SK-N-SH (cell line): ENCODE results near the gene KLC1. TPM values are rescaled to one million over a fixed set of nuclear protein-coding genes. Genes with fewer than 3 reads are reported as not detected.
A peak's percentile ranks its signal among the peaks of the same experiment; 100 is the strongest.

Experiments used
- CTCF ChIA-PET: fragments of 300-600, 350-600 bp; formaldehyde crosslinking; extraction: SDS; loops from one replicate; lab custom pipeline; 2021; lab: Yijun Ruan, JAX
- POLR2A ChIA-PET: fragments of 350-600 bp; sonication (Branson Sonifier 250); formaldehyde crosslinking; extraction: SDS; loops from one replicate; lab custom pipeline; 2020; ENCODE audit warnings: antibody characterized with exemption, inconsistent platforms; lab: Yijun Ruan, JAX
- DNase-seq: peaks from one replicate; pipeline ENCODE4 v3.0.0; 2012
- H2AFZ ChIP-seq: fragments of 200-600 bp; sonication (generic); 2 replicates; pipeline ENCODE4 v1.8.1; 2016; ENCODE audit warnings: antibody characterized with exemption, mild to moderate bottlenecking, low read depth
- H3F3A ChIP-seq: fragments of 200-600 bp; sonication (generic); replicated peaks from 2 replicates; pipeline ENCODE3; 2016; ENCODE audit warnings: antibody characterized with exemption, mild to moderate bottlenecking; ENCODE audit not compliant: insufficient read depth
- H3K27ac ChIP-seq, 2 experiments: fragments of 200-500 bp in 1 of 2; fragments of 200-600 bp in 1 of 2; sonication (Bioruptor generic) in 1 of 2; sonication (generic), shearing (Covaris generic) in 1 of 2; 2 replicates each; pipeline versions ENCODE4 v1.5.1 to v1.6.1; 2014 to 2016; ENCODE audit warnings: low read depth in 2 of 2, inconsistent platforms in 1 of 2, low read length in 1 of 2, mild to moderate bottlenecking in 1 of 2, mixed read lengths in 1 of 2
- H3K27me3 ChIP-seq: fragments of 200-600 bp; sonication (generic), shearing (Covaris generic); 2 replicates; pipeline ENCODE4 v1.6.1; 2016; ENCODE audit warnings: mixed run types; ENCODE audit not compliant: insufficient read depth
- H3K36me3 ChIP-seq, 2 experiments: fragments of 200-500 bp in 1 of 2; fragments of 200-600 bp in 1 of 2; sonication (Bioruptor generic) in 1 of 2; sonication (generic) in 1 of 2; replicated peaks in 1 of 2; 2 replicates each; pipeline versions ENCODE3 to v1.5.1; 2014 to 2016; ENCODE audit warnings: low read length in 1 of 2, mild to moderate bottlenecking in 1 of 2; ENCODE audit not compliant: insufficient read depth in 2 of 2, control insufficient read depth in 1 of 2
- H3K4me1 ChIP-seq, 2 experiments: fragments of 200-500 bp in 1 of 2; fragments of 200-600 bp in 1 of 2; sonication (Bioruptor generic) in 1 of 2; sonication (generic), shearing (Covaris generic) in 1 of 2; 2 replicates each; pipeline versions ENCODE4 v1.5.1 to v1.6.1; 2014 to 2016; ENCODE audit warnings: low read depth in 1 of 2, low read length in 1 of 2, mixed run types in 1 of 2; ENCODE audit not compliant: insufficient read depth in 2 of 2, control insufficient read depth in 1 of 2
- H3K4me2 ChIP-seq: fragments of 200-600 bp; sonication (generic), shearing (Covaris generic); 2 replicates; pipeline ENCODE4 v1.6.1; 2017; ENCODE audit warnings: mixed run types
- H3K4me3 ChIP-seq, 2 experiments: fragments of 200-500 bp in 1 of 2; fragments of 200-600 bp in 1 of 2; sonication (Bioruptor generic) in 1 of 2; sonication (generic), shearing (Covaris generic) in 1 of 2; 2 replicates each; pipeline versions ENCODE4 v1.5.1 to v1.8.1; 2014 to 2016; ENCODE audit warnings: low read depth in 2 of 2, inconsistent platforms in 1 of 2, low read length in 1 of 2, mild to moderate bottlenecking in 1 of 2, mixed read lengths in 1 of 2, moderate library complexity in 1 of 2
- H3K79me2 ChIP-seq: fragments of 200-600 bp; sonication (generic); 2 replicates; pipeline ENCODE4 v1.8.1; 2017; ENCODE audit warnings: mild to moderate bottlenecking; ENCODE audit not compliant: insufficient read depth
- H3K9ac ChIP-seq: fragments of 200-600 bp; sonication (generic); 2 replicates; pipeline ENCODE4 v1.6.1; 2017; ENCODE audit warnings: mixed run types
- H3K9me2 ChIP-seq: fragments of 200-600 bp; sonication (generic); 2 replicates; pipeline ENCODE4 v1.6.1; 2017; ENCODE audit warnings: mixed run types
- H3K9me3 ChIP-seq: fragments of 200-600 bp; sonication (generic); 2 replicates; pipeline ENCODE4 v1.6.1; 2017; ENCODE audit warnings: mixed run types, mild to moderate bottlenecking, moderate library complexity
- H4K20me1 ChIP-seq: fragments of 200-600 bp; sonication (generic); 2 replicates; pipeline ENCODE4 v1.6.1; 2017; ENCODE audit warnings: mild to moderate bottlenecking, mixed run types; ENCODE audit not compliant: insufficient read depth
- EZH2phosphoT487 ChIP-seq: fragments of 200-600 bp; sonication (generic); IDR thresholded peaks from 2 replicates; pipeline ENCODE4 v1.6.1; 2017; ENCODE audit warnings: low read depth, mixed run types, mild to moderate bottlenecking, antibody characterized with exemption, moderate library complexity, borderline replicate concordance
- GATA2 ChIP-seq: sonication (generic); formaldehyde crosslinking; IDR thresholded peaks from 2 replicates; pipeline ENCODE4 v1.5.0; 2020; ENCODE audit warnings: mild to moderate bottlenecking, missing genetic modification reagents
- NFIC ChIP-seq: IDR thresholded peaks from 2 replicates; pipeline ENCODE4 v1.4.0; 2012; ENCODE audit warnings: borderline replicate concordance
- POLR2AphosphoS5 ChIP-seq: IDR thresholded peaks from 2 replicates; pipeline ENCODE4 v1.6.1; 2012; ENCODE audit warnings: low read depth, low read length
- RFX5 ChIP-seq: IDR thresholded peaks from 2 replicates; pipeline ENCODE4 v1.6.1; 2012; ENCODE audit warnings: mild to moderate bottlenecking, improper control_type of control experiment, low read length
- TAF1 ChIP-seq: IDR thresholded peaks from 2 replicates; pipeline ENCODE4 v1.6.1; 2012; ENCODE audit warnings: low read depth, mild to moderate bottlenecking, low read length, moderate library complexity, borderline replicate concordance
- TCF12 ChIP-seq: IDR thresholded peaks from 2 replicates; pipeline ENCODE4 v1.4.0; 2012
- WGBS: methylation state at CpG from one replicate; pipeline ENCODE4 v1.1.6; 2017; ENCODE audit warnings: low lambda C conversion rate; 5-methylcytosine and 5-hydroxymethylcytosine counted together
- polyA plus RNA-seq, 3 experiments: library from polyadenylated mRNA; depleted of rRNA; stranded (reverse); fragments of >200 nt; gene quantifications; 2 replicates each; pipeline ENCODE4 v1.2.3, GENCODE V29; 2012
- TF ChIP-seq, protein P1 (sequence below): fragments of 200-600 bp; sonication (generic); IDR thresholded peaks from 2 replicates; pipeline ENCODE4 v1.6.1; 2017; ENCODE audit warnings: antibody characterized with exemption, mild to moderate bottlenecking, moderate library complexity

The KLC1 gene
- polyA plus RNA-seq, 1 of the 3 experiments (the other 2 are of a cell fraction): 308 TPM

DNA sequence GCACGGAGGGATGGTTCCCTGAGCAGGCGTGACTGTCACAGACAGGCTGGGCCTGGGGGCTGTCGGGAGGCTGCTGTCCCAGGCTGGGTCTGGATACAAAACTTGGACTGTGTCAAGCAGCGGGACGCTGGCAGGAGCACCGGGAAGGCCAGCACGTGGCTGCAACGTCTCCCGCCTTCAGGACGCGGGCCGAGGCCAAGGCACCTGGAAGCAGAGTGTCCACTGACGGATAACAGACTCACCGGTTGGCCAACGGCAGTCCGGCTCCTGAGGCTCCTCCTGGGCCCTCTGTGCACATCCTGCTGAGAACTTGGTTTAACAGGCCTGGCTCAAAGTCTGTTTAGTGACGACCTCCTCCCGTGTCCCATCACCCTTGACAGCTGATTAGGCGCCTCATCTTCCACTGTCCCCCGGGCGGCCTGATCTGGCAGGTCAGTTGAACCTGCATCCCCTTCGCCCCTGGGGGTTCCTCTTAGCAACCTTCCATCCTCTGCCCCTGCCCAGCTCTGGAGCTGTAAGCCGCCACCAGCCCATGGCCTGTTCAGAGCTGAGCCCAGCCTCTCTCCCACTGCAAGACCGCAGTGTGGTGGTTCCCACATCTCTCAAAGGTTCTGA, 83.7 kb downstream of the KLC1 start:
- CTCF ChIA-PET: no interaction called here
- WGBS: 98% methylated on average over 6 of the region's 24 CpGs

DNA sequence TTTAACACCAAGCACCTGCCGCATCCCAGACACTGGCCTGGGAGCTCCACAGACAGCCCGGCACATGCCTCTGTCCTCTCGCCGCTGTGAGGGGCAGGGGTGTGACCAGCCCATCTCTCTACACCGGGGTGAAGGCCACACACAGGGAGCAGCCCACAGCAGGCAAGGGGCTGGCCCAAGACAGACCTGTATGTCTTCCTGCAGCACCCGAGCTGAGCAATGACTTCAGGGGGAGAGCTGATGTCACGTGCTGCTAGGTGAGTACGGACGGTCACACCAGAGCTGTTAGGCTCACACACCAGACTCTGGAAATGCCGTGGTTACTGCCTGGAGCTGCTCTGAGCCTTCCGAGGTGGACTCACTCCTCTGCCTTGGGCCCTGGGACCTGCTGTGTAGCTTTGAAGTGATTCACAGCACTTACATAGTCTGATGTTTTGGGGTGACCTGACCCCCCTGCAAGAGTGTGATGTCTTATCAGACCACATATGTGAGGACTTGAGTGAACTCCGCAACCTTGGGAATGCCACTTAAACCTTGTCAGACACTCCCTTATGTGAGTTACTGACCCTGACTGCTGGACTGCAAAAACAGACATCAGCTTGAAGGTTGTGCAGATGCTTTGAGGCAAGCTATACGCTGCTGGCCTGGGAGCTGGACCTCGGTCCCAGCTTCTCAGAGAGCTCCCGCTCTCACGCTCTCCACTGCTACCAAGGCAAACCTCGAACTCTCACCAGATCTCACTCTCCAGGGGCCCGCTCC, 84.5 kb downstream of the KLC1 start:
- H3K27me3 ChIP-seq: no peaks in the 10 kb centered on the region
- no peak overlapping the region for H3K4me2 ChIP-seq
- H3K4me1 ChIP-seq: peaks cover 11 to 39% of the 10 kb centered on the region in 2 experiments; a peak in 2 of 4 replicates
- no peak for TF ChIP-seq TCF12
- TF ChIP-seq TAF1: no peak
- TF ChIP-seq NFIC: no peak
- TF ChIP-seq GATA2: no peak
- TF ChIP-seq RFX5: no peak
- H3F3A ChIP-seq: no peaks in the 10 kb centered on the region
- CTCF ChIA-PET: no interaction called here
- no peaks in the 10 kb centered on the region for H3K9me3 ChIP-seq
- no peaks in the 10 kb centered on the region for H3K9me2 ChIP-seq
- H3K36me3 ChIP-seq: peaks cover 0 to 11% of the 10 kb centered on the region in 2 experiments
- H3K4me3 ChIP-seq: no peak overlapping the region
- no peak overlapping the region for H2AFZ ChIP-seq
- H3K79me2 ChIP-seq: peaks cover 47% of the 10 kb centered on the region
- no peak overlapping the region for H3K27ac ChIP-seq
- DNase-seq: no peak
- 96% methylated on average over 13 of the region's 18 CpGs for WGBS
- peaks cover 14% of the 10 kb centered on the region; the same call in 1 of the 2 replicates for H4K20me1 ChIP-seq
- POLR2A ChIA-PET: interaction anchor here (0.9 kb wide), 1 partner anchor 12 kb away, joined by 4 read pairs; no protein-coding TSS in a partner anchor
- no peak overlapping the region; the same call in 1 of the 2 replicates for H3K9ac ChIP-seq

More for the DNA sequence above, 83.7 kb downstream of the KLC1 start:
- Histone ChIP-seq H3F3A (no peaks in the 10 kb centered on the region), H3K36me3 (peaks cover 0 to 18% of the 10 kb centered on the region in 2 experiments), H3K27me3 (no peaks in the 10 kb centered on the region), H3K27ac (peak overlapping the region in 1 of 2 experiments; percentile 47; a peak in 1 of 4 replicates), H3K4me2 (no peak overlapping the region), H3K9me2 (no peaks in the 10 kb centered on the region), H3K79me2 (peaks cover 39% of the 10 kb centered on the region), H3K4me1 (peaks cover 11 to 37% of the 10 kb centered on the region in 2 experiments; a peak in 2 of 4 replicates), H3K9ac (no peak overlapping the region), H2AFZ (no peak overlapping the region), H3K4me3 (no peak overlapping the region), H4K20me1 (peaks cover 11% of the 10 kb centered on the region; the same call in 1 of the 2 replicates), H3K9me3 (no peaks in the 10 kb centered on the region)
- TF ChIP-seq, protein P1, sequence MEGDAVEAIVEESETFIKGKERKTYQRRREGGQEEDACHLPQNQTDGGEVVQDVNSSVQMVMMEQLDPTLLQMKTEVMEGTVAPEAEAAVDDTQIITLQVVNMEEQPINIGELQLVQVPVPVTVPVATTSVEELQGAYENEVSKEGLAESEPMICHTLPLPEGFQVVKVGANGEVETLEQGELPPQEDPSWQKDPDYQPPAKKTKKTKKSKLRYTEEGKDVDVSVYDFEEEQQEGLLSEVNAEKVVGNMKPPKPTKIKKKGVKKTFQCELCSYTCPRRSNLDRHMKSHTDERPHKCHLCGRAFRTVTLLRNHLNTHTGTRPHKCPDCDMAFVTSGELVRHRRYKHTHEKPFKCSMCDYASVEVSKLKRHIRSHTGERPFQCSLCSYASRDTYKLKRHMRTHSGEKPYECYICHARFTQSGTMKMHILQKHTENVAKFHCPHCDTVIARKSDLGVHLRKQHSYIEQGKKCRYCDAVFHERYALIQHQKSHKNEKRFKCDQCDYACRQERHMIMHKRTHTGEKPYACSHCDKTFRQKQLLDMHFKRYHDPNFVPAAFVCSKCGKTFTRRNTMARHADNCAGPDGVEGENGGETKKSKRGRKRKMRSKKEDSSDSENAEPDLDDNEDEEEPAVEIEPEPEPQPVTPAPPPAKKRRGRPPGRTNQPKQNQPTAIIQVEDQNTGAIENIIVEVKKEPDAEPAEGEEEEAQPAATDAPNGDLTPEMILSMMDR: no peak
- no peak for TF ChIP-seq EZH2phosphoT487
- 0 out of 2 replicates have a peak, but pooled peaks have one; percentile 3 for TF ChIP-seq POLR2AphosphoS5
- POLR2A ChIA-PET: interaction anchor here (0.9 kb wide), 1 partner anchor 12 kb away, joined by 4 read pairs; no protein-coding TSS in a partner anchor
- no peak for DNase-seq
